Pons (tissue), 1 donor: ENCODE data around the gene PTTG1IP2.
A peak's percentile ranks its signal among the peaks of the same experiment; 100 is the strongest.
"Not testable (repeated sequence)": the region's sequence is repeated elsewhere in the genome, so short reads cannot be mapped to it uniquely, and the experiment has no call there.

ENCODE experiments used
- DNase-seq: peaks from one replicate; pipeline ENCODE4 v3.0.0-alpha.2; 2016; ENCODE audit warnings: low spot score

Gene PTTG1IP2

GRCh38 chr7:90469554-90469953, at the start of gene PTTG1IP2:
Gene PTTG1IP2 (plus strand): TSS chr7:90469639. CDS start chr7:90469787, 148 bp downstream.
- no peak for DNase-seq

- no peak for DNase-seq
These were observed 47.8 kb upstream of the PTTG1IP2 start for GRCh38 chr7:90421651-90422050.

GRCh38 chr7:90424720-90425119, 44.7 kb upstream of the PTTG1IP2 start:
- DNase-seq, result no peak

- DNase-seq, result no peak
These were observed 44.1 kb upstream of the PTTG1IP2 start for GRCh38 chr7:90425376-90425775.

- no peak for DNase-seq
These were observed 38.6 kb upstream of the PTTG1IP2 start for GRCh38 chr7:90430614-90431460.

- DNase-seq, result no peak
These were observed 36.7 kb upstream of the PTTG1IP2 start for GRCh38 chr7:90432752-90433151.

GRCh38 chr7:90433221-90433620, 36.2 kb upstream of the PTTG1IP2 start:
- no peak for DNase-seq

- DNase-seq, result no peak
These were observed 23.8 kb upstream of the PTTG1IP2 start for GRCh38 chr7:90445633-90446032.

GRCh38 chr7:90446137-90446899, 23.1 kb upstream of the PTTG1IP2 start:
- no peak for DNase-seq

- no peak for DNase-seq
These were observed 16.1 kb upstream of the PTTG1IP2 start for GRCh38 chr7:90453259-90453891.

GRCh38 chr7:90453931-90454330, 15.5 kb upstream of the PTTG1IP2 start:
- no peak for DNase-seq

GRCh38 chr7:90455163-90456030, 14.0 kb upstream of the PTTG1IP2 start:
- DNase-seq, result peak; percentile 71

- DNase-seq, result no peak
These were observed 11.3 kb upstream of the PTTG1IP2 start for GRCh38 chr7:90458104-90458503.

- no peak for DNase-seq
These were observed 9.6 kb upstream of the PTTG1IP2 start for GRCh38 chr7:90459888-90460287.

- DNase-seq, result no peak
These were observed 8.2 kb upstream of the PTTG1IP2 start for GRCh38 chr7:90461219-90461618.

- DNase-seq, result not testable (repeated sequence)
These were observed 6.2 kb upstream of the PTTG1IP2 start for GRCh38 chr7:90463151-90463628.

- DNase-seq, result no peak
These were observed 3.6 kb upstream of the PTTG1IP2 start for GRCh38 chr7:90465816-90466215.

GRCh38 chr7:90472805-90473540, 3.5 kb downstream of the PTTG1IP2 start:
- no peak for DNase-seq

- DNase-seq, result no peak
These were observed 4.4 kb downstream of the PTTG1IP2 start for GRCh38 chr7:90473814-90474213.

- no peak for DNase-seq
These were observed 5.1 kb downstream of the PTTG1IP2 start for GRCh38 chr7:90474284-90475210.
